MM.1S (cell line): ENCODE results near the gene RCN1.

Experiments
- CTCF ChIP-seq: fragments of 300-600 bp; sonication (generic); IDR thresholded peaks from 2 replicates; pipeline ENCODE4 v1.5.1; 2016; ENCODE audit warnings: antibody characterized with exemption, low read length, mixed read lengths
- EZH2 ChIP-seq: fragments of 300-600 bp; sonication (generic); optimal IDR thresholded peaks from 2 replicates; pipeline ENCODE3; 2017; ENCODE audit warnings: low read depth, mild to moderate bottlenecking, antibody characterized with exemption, low read length, mixed read lengths
- EZH2phosphoT487 ChIP-seq: fragments of 300-600 bp; sonication (generic); IDR thresholded peaks from 2 replicates; pipeline ENCODE4 v1.6.1; 2018; ENCODE audit warnings: antibody characterized with exemption, low read length

DNA sequence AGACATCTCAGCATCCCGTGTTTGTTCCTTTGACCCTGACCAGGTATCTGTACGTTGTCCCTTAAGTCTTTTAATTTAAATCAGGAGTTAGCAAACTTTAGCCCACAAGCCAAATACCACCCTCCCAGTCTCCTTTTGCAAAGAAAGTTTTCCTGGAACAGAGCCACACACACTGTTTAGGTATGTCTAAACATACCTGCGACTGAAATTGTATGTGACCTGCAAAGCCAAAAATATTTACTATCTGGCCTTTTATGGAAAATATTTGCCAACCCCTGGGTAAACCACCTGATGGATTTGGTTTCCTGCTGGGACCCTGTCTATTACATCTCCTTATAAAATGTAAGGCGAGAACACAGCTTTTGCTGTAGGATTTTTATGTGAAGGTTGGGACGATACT lies 20.2 kb upstream of the RCN1 start:
- no peak for TF ChIP-seq CTCF
- TF ChIP-seq EZH2: no peak
- no peak for TF ChIP-seq EZH2phosphoT487
